ENCODE measurements around the gene HNRNPUL2.

- no peak for TF ChIP-seq CTCF (conservative IDR thresholded peaks at IDR 0.05 in 1 of 2, IDR thresholded peaks at IDR 0.05 in 1 of 2; ENCODE audit: low read depth in 1 of 2, low read length in 2 of 2)
- no peak for TF ChIP-seq EZH2 (IDR thresholded peaks at IDR 0.05; ENCODE audit: low read length, missing control alignments)
These were observed 48.2 kb downstream of the HNRNPUL2 start, which contains the start of gene UBXN1 for GRCh38 chr11:62678770-62679696.
